Measurements from ENCODE around the gene SLC6A13. TPM values are rescaled to one million over a fixed set of nuclear protein-coding genes. Genes with fewer than 3 reads are reported as not detected.

The SLC6A13 gene
- total RNA-seq, 1 experiment from 2014 or later: 0.72 TPM

- BruUV-seq (replicated peaks): no TSS peak
- CTCF ChIA-PET: interaction anchor here (1.2 kb wide), 1 partner anchor 12 kb away, joined by 4 read pairs; no protein-coding TSS in a partner anchor
- POLR2A ChIA-PET: no interaction called here
- Mint-ChIP-seq H3K36me3 (ENCODE audit: insufficient read depth, unreplicated experiment) (no peaks in the 10 kb centered on the region), H3K27ac (ENCODE audit: low read depth, unreplicated experiment) (no peak overlapping the region), H3K9me3 (ENCODE audit: unreplicated experiment) (peaks cover 20% of the 10 kb centered on the region), H3K4me1 (ENCODE audit: insufficient read depth, unreplicated experiment) (no peaks in the 10 kb centered on the region), H3K4me3 (ENCODE audit: unreplicated experiment) (no peak overlapping the region), H3K27me3 (ENCODE audit: insufficient read depth, unreplicated experiment) (peaks cover 27% of the 10 kb centered on the region)
- no peak for TF ChIP-seq CTCF (IDR thresholded peaks at IDR 0.05; ENCODE audit: unreplicated experiment)
- DNase-seq (ENCODE audit: unreplicated experiment): no peak
- intact Hi-C loops (cut with micrococcal nuclease): no loop called here
Observed at GRCh38 chr12:234891-235415, 27.7 kb downstream of the SLC6A13 start.

GRCh38 chr12:234019-234418 lies 28.6 kb downstream of the SLC6A13 start:
- ChIA-PET CTCF (interaction anchor here (0.7 kb wide), 1 partner anchor 12 kb away, joined by 3 read pairs; no protein-coding TSS in a partner anchor), POLR2A (no interaction called here)
- intact Hi-C loops (cut with micrococcal nuclease): no loop called here
- H3K27me3 Mint-ChIP-seq (ENCODE audit: insufficient read depth, unreplicated experiment): peaks cover 36% of the 10 kb centered on the region
- H3K27ac Mint-ChIP-seq (ENCODE audit: low read depth, unreplicated experiment): no peak overlapping the region
- BruUV-seq (replicated peaks): no TSS peak
- H3K9me3 Mint-ChIP-seq (ENCODE audit: unreplicated experiment): peaks cover 20% of the 10 kb centered on the region
- no peaks in the 10 kb centered on the region for H3K36me3 Mint-ChIP-seq (ENCODE audit: insufficient read depth, unreplicated experiment)
- H3K4me1 Mint-ChIP-seq (ENCODE audit: insufficient read depth, unreplicated experiment): no peaks in the 10 kb centered on the region
- H3K4me3 Mint-ChIP-seq (ENCODE audit: unreplicated experiment): no peak overlapping the region
- TF ChIP-seq CTCF (IDR thresholded peaks at IDR 0.05; ENCODE audit: unreplicated experiment): no peak
- no peak for DNase-seq (ENCODE audit: unreplicated experiment)

GRCh38 chr12:233615-233968 lies 29.0 kb downstream of the SLC6A13 start:
- Mint-ChIP-seq H3K4me1 (ENCODE audit: insufficient read depth, unreplicated experiment) (no peaks in the 10 kb centered on the region), H3K36me3 (ENCODE audit: insufficient read depth, unreplicated experiment) (no peaks in the 10 kb centered on the region), H3K27ac (ENCODE audit: low read depth, unreplicated experiment) (no peak overlapping the region), H3K4me3 (ENCODE audit: unreplicated experiment) (no peak overlapping the region), H3K9me3 (ENCODE audit: unreplicated experiment) (peaks cover 20% of the 10 kb centered on the region), H3K27me3 (ENCODE audit: insufficient read depth, unreplicated experiment) (peaks cover 41% of the 10 kb centered on the region)
- POLR2A ChIA-PET: no interaction called here
- no TSS peak for BruUV-seq (replicated peaks)
- no peak for DNase-seq (ENCODE audit: unreplicated experiment)
- TF ChIP-seq CTCF (IDR thresholded peaks at IDR 0.05; ENCODE audit: unreplicated experiment): no peak
- intact Hi-C loops (cut with micrococcal nuclease): no loop called here
- CTCF ChIA-PET: interaction anchor here (0.7 kb wide), 1 partner anchor 12 kb away, joined by 3 read pairs; no protein-coding TSS in a partner anchor

- Mint-ChIP-seq H3K4me3 (ENCODE audit: unreplicated experiment) (no peak overlapping the region), H3K9me3 (ENCODE audit: unreplicated experiment) (peaks cover 20% of the 10 kb centered on the region), H3K27me3 (ENCODE audit: insufficient read depth, unreplicated experiment) (peaks cover 47% of the 10 kb centered on the region), H3K4me1 (ENCODE audit: insufficient read depth, unreplicated experiment) (no peaks in the 10 kb centered on the region), H3K27ac (ENCODE audit: low read depth, unreplicated experiment) (no peak overlapping the region), H3K36me3 (ENCODE audit: insufficient read depth, unreplicated experiment) (no peaks in the 10 kb centered on the region)
- TF ChIP-seq CTCF (IDR thresholded peaks at IDR 0.05; ENCODE audit: unreplicated experiment): no peak
- DNase-seq (ENCODE audit: unreplicated experiment): no peak
- POLR2A ChIA-PET: no interaction called here
- no TSS peak for BruUV-seq (replicated peaks)
- intact Hi-C loops (cut with micrococcal nuclease): no loop called here
- CTCF ChIA-PET: interaction anchor here (1.1 kb wide), 1 partner anchor 57 kb away, joined by 3 read pairs; no protein-coding TSS in a partner anchor
Observed at GRCh38 chr12:232731-233614, 29.7 kb downstream of the SLC6A13 start.

Measured in MCF 10A (cell line).